HS-5 (cell line): Measurements from ENCODE around the gene PRTG.
A peak's percentile ranks its signal among the peaks of the same experiment; 100 is the strongest.
"Not testable (repeated sequence)": the region's sequence is repeated elsewhere in the genome, so short reads cannot be mapped to it uniquely, and the experiment has no call there.

Experiments used
- DNase-seq: peaks from one replicate; pipeline ENCODE4 v3.0.0-alpha.2; 2012; ENCODE audit warnings: low read depth

The PRTG gene, protein sequence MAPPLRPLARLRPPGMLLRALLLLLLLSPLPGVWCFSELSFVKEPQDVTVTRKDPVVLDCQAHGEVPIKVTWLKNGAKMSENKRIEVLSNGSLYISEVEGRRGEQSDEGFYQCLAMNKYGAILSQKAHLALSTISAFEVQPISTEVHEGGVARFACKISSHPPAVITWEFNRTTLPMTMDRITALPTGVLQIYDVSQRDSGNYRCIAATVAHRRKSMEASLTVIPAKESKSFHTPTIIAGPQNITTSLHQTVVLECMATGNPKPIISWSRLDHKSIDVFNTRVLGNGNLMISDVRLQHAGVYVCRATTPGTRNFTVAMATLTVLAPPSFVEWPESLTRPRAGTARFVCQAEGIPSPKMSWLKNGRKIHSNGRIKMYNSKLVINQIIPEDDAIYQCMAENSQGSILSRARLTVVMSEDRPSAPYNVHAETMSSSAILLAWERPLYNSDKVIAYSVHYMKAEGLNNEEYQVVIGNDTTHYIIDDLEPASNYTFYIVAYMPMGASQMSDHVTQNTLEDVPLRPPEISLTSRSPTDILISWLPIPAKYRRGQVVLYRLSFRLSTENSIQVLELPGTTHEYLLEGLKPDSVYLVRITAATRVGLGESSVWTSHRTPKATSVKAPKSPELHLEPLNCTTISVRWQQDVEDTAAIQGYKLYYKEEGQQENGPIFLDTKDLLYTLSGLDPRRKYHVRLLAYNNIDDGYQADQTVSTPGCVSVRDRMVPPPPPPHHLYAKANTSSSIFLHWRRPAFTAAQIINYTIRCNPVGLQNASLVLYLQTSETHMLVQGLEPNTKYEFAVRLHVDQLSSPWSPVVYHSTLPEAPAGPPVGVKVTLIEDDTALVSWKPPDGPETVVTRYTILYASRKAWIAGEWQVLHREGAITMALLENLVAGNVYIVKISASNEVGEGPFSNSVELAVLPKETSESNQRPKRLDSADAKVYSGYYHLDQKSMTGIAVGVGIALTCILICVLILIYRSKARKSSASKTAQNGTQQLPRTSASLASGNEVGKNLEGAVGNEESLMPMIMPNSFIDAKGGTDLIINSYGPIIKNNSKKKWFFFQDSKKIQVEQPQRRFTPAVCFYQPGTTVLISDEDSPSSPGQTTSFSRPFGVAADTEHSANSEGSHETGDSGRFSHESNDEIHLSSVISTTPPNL

GRCh38 chr15:55742927-55743728 is at the start of gene PRTG:
Gene PRTG (minus strand): TSS chr15:55743152. CDS start chr15:55742931, 221 bp downstream.
- peak; percentile 18 for DNase-seq

GRCh38 chr15:55791551-55792400 is 48.8 kb upstream of the PRTG start:
- DNase-seq = peak; percentile 88

GRCh38 chr15:55789066-55789660 is 46.2 kb upstream of the PRTG start:
- DNase-seq = no peak

DNA sequence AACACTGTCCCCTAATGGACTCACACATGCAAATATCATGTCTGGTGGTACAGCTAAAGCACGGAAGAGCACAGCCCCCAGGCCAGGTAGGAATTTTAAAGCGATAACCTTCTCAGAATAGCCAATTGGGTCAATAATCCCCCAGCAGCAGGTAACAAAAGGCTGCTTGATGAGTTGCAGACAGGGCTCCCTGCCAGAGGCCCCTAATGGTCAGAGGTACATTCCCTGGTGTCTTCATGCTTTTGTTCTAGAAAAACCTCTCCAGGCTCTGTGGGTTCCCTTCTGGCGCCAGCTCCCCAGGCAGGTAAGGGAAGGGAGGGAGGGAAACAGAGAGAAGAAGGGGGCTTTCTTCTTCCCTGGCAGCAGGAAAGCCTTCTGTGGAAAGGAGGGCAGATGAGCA is 43.4 kb upstream of the PRTG start:
- no peak for DNase-seq

- not testable (repeated sequence) for DNase-seq
Measured at GRCh38 chr15:55785593-55785992, 42.6 kb upstream of the PRTG start.

DNA sequence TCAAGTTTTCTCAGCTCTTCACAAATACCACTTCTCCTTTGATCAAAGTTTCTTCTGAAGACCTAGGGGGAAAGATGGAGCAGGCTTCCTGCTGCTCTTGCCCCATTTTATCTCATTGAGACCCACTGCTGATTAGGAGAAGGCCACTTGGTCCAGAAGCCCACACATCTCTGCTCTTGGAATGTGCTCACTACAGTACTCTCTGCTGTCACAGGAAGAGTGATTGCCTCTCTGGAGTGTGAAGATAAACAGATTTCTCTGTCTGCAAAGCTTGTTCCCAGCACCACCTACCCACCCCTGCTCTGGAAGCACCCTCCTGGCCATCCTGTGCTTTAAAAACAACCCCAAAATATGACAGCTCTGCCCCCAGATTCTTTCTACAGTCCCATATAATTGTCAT is 41.3 kb upstream of the PRTG start:
- DNase-seq = no peak

DNA sequence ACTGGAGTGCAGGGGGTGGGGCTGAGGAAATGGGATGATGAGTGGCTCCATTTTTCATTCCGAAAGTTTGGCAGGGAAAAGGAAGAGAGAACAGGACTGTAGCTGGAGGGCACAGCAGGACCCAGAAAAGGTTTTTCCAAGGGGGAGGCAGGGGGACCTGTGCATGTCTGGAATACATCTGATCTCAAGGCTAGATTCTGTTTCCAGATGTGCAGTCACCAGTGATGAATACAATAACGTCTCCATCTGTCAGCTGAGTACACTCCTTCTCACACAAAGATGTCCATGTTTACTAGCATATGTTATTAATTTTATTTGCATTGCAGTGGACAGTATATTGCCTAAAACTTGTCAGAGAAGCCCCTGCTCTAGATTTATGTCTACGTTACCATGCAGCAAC is 39.9 kb upstream of the PRTG start:
- DNase-seq = no peak

- no peak for DNase-seq
Measured at GRCh38 chr15:55780292-55780691, 37.3 kb upstream of the PRTG start.

GRCh38 chr15:55778932-55779331 is 36.0 kb upstream of the PRTG start:
- no peak for DNase-seq

DNA sequence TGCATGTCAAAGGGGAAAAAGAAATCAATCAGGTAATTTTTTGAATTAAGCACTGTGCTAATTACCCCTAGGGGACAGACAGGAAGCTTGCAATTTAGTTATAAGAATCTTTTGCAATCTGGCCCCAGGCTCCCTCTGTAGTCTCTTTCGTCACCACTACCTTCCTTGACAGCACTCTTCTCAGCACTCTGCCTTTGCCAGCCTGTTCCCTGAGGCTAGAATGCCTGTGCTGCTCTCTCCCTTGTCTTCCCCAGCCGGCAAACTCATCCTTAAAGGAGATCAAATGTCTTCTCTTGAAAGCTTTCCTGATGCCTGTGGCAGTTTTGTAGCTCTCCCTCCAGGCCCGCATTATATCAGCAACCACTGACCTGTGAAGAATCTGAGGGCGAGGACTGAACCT is 32.4 kb upstream of the PRTG start:
- DNase-seq = no peak

DNA sequence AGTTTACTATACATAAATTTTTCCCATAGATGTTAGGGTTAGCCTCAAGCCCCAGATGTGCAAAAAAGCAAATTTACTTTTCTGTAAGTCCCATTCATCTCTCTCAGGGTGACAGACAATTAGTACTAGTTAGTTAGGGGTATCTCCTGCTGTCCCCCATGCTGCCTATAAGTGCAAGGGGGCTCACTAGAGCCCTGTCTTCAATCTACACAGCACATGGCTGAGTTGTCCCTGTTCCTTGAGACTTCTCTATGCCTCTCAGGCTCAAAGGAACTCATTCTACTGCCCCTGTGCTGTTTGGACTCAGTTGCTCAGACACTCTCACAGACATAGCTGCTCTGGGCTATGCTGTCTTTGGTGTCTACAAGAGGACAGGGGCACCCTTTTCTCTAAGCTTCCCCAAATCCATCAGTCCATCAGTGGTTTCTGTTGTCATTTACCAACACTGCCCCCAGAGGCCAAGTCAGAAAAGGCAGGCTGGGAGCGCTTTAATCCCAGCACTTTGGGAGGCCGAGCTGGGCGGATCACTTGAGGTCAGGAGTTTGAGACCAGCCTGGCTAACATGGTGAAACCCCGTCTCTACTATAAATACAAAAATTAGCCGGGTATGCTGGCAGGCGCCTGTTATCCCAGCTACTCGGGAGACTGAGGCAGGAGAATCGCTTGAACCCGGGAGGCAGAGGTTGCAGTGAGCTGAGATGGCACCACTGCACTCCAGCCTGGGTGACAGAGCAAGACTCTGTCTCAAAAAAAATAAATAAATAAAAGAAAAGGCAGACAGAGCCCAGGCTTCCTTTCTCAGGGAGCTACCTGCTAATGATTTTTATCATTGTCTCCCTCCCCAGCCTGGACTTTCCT is 31.4 kb upstream of the PRTG start:
- DNase-seq = no peak

- DNase-seq = no peak
Measured at GRCh38 chr15:55770806-55771205, 27.9 kb upstream of the PRTG start.

- DNase-seq = no peak
Measured at GRCh38 chr15:55770261-55770660, 27.3 kb upstream of the PRTG start.

DNA sequence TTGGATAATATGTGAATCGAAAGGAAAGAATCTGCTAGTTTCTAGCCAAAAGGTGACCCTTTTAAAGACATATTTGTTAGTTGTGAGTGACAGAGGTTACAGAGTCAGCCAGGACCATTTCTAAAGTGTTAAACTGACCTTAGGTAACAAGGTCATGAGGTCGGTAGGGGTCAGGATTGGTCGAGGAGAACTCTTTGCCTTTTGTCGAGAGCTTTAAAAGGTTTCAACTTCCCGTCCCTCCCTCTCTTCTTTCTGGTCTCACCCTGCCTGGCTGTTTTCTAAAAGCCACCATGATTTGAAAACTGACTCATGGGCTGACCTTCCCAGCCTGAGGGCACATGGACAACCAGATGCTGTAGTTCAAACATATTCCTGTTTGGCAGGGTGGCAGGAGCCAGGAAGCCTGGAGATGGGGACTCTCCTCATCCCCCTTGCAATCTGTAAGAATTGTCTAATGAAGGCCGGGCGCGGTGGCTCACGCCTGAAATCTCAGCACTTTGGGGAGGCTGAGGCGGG is 25.8 kb upstream of the PRTG start:
- DNase-seq = no peak

DNA sequence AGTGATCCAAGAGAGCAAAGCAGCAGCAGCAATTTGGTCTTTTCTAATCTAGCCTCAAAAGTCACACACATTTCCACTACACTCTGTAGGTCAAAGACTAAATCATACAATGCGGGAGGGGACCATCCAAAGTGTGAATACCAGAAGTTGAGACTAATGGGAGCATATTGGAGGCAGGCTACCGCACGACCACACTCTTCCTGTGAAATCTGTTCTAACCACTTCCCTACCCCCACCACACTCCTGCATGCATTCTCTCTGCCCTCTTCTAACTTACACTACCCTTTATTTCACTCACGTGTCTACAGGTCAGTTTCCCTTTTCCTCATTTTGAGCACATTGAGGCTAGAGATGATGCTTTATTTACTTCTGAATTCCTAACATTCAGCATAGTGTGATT is 23.7 kb upstream of the PRTG start:
- DNase-seq = no peak

DNA sequence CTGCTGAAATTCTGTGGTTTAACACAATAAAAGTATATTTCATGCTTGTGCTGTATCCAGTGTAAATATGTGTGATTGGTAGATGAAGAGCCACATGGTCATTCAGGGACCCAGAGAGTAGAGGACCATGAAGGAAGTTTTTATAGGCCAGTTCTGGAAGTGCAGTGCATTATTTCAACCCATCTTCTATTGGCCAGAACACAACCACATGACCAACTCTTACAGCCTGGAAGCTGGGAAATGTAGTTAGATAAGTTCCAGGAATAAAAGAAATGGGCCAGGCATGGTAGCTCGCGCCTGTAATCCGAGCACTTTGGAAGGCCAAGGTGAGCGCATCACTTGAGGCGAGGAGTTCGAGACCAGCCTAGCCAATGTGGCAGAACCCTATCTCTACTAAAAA is 21.4 kb upstream of the PRTG start:
- DNase-seq = no peak

DNA sequence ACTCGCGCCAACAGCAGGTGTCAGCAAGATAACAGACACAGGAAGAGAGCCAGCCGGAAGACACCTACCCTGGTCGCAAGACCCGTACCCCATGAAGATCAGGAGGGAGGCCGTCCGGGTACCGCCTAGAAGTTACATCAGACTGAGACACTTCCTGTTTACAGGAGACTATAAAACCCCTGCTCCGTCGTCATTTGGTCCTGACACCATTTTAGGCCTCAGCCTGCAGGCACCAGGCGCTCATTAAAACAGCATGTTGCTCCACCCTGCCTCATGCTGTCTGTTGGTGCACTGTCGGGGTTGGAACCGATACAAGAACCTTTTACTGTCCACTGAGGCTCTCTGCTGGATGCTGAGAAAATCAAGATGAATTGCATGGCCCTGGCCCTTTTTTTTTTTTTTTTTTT is 15.6 kb upstream of the PRTG start:
- no peak for DNase-seq

- DNase-seq = not testable (repeated sequence)
Measured at GRCh38 chr15:55753433-55753832, 10.5 kb upstream of the PRTG start.

GRCh38 chr15:55750706-55751105 is 7.8 kb upstream of the PRTG start:
- DNase-seq = no peak
